Brain microvascular endothelial cell (primary cell): ENCODE results near the gene DCUN1D2.

Experiments used
- DNase-seq: peaks from one replicate; pipeline ENCODE4 v3.0.0-alpha.2; 2020
- H3K27ac ChIP-seq: fragments of 250-450 bp; sonication (Bioruptor Pico); 2 replicates; pipeline ENCODE4 v1.5.1; 2020; ENCODE audit warnings: mild to moderate bottlenecking, moderate library complexity
- H3K27me3 ChIP-seq: fragments of 250-450 bp; sonication (Bioruptor Pico); replicated peaks from 2 replicates; pipeline ENCODE4 v1.5.1; 2020; ENCODE audit warnings: mild to moderate bottlenecking
- H3K36me3 ChIP-seq: fragments of 250-450 bp; sonication (Bioruptor Pico); replicated peaks from 2 replicates; pipeline ENCODE4 v1.5.1; 2020; ENCODE audit warnings: mild to moderate bottlenecking
- H3K4me3 ChIP-seq: 2 replicates; pipeline ENCODE4 v1.5.1; 2011; ENCODE audit warnings: low read depth, mild to moderate bottlenecking, control low read depth, low read length, moderate library complexity
- in situ Hi-C: cut with HindIII; loops from 2 replicates; pipeline ENCODE4 v1.10.0; 2017; ENCODE audit warnings: low sequenced_read_pairs, low pct_ligation_motif_present
- TF ChIP-seq, protein P1 (sequence below): IDR thresholded peaks from 2 replicates; pipeline ENCODE4 v1.5.1; 2011; ENCODE audit warnings: low read depth, mild to moderate bottlenecking, moderate library complexity, low read length, control low read depth, inconsistent platforms; ENCODE audit errors: missing control alignments

The DCUN1D2 gene

DNA sequence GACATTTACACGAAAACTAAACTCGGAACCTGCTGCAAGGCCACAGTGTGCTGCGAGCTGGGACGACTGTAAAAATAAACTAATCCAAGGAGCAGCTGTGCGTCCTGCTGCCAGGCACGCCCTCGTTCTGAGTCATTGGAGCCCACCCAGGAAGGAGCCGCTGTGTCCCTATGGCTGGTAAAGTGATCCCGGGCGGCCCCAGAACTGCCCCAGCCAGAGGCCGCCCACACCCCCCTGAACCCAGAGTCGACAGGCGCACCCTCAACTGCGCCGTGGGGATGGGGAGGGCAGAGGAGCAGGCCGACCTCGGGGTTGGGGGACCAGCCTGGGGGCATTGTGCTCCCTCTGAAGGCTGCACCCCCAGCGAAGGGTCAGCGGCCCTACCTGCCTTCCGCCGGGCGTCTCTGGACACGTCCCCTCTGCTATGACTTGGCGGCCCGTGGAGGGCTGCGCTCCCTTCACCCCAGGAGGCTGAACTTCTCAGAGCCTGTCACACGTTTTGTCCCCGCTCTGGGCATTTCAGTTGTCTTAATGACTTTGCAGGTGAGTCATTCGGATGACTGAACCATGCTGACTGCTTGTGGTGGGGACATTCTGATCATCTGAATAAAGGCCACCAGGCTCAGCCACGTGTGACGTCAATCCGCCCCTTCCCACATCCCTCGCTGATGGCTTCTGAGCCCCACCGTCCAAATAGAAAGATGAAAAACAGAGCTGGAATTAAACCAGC lies 79.9 kb downstream of the DCUN1D2 start:
- TF ChIP-seq, protein P1, sequence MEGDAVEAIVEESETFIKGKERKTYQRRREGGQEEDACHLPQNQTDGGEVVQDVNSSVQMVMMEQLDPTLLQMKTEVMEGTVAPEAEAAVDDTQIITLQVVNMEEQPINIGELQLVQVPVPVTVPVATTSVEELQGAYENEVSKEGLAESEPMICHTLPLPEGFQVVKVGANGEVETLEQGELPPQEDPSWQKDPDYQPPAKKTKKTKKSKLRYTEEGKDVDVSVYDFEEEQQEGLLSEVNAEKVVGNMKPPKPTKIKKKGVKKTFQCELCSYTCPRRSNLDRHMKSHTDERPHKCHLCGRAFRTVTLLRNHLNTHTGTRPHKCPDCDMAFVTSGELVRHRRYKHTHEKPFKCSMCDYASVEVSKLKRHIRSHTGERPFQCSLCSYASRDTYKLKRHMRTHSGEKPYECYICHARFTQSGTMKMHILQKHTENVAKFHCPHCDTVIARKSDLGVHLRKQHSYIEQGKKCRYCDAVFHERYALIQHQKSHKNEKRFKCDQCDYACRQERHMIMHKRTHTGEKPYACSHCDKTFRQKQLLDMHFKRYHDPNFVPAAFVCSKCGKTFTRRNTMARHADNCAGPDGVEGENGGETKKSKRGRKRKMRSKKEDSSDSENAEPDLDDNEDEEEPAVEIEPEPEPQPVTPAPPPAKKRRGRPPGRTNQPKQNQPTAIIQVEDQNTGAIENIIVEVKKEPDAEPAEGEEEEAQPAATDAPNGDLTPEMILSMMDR: no peak
- peak overlapping the region; percentile 44 for H3K4me3 ChIP-seq
- H3K36me3 ChIP-seq: no peaks in the 10 kb centered on the region
- in situ Hi-C loops: no loop called here
- H3K27me3 ChIP-seq: no peaks in the 10 kb centered on the region
- DNase-seq: peak; percentile 78
- peak overlapping the region; percentile 87 for H3K27ac ChIP-seq

DNA sequence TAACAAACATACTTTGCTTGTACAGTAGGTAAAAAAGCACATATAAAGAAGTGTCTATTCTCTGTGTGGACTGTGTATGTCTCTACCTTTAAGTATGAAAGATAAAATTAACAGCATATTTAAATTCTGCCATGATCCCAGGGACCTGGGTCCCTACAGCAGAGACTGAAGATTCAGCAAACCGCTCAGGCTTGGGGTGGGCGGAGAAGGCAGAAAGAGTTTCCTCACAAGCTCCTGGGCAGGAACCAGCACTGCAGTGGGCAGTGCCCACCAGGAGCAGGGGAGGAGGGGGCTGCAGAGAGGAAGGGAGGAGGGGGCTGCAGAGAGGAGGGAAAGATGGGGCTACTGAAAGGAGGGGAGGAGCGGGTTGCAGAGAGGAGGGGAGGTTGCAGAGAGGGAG lies 81.9 kb downstream of the DCUN1D2 start:
- H3K36me3 ChIP-seq: no peaks in the 10 kb centered on the region
- H3K27me3 ChIP-seq: no peaks in the 10 kb centered on the region
- TF ChIP-seq, protein P1: no peak
- DNase-seq: no peak
- no peak overlapping the region for H3K4me3 ChIP-seq
- no peak overlapping the region for H3K27ac ChIP-seq
- in situ Hi-C loops: no loop called here

DNA sequence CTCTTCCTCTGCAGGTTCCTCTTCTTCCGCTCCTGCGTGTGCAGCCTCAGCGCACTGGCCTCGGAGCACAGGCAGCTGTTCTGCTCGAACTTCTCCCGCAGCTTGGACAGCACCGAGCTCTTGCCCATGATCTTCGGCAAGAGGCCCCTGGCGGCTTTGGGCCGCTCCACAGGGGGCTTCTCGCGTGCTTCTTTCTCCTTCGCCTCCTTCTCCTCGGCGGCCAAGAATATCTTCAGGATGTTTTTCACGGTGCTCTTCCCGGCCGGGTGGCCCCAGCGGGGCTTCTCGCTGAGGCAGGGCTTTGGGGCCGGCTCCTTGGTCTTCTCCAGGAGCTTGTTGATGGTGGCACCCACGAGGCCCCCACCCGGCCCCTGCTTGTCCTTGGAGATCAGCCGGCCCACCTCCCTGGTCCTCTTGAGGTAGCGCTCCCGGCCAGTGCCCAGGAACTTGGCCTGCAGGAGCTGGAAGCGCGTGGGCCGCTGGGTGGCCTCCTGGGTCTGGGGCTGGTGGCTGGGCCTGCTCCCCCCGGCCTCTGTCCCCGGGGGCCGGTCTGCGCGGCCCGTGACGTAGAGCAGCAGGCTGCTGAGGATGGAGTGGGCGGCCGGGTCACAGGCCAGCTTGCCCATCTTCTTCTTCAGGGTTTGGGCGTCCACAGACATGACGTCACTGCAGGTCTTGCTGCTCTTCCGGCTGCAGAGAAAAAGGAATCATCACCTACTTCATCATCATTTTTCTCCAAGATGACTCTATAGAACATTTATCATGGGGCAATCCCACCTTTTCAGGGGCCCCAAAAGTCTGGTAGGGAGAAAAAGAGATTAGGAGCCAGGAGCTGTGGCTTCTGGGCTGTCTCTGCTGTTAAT lies 82.7 kb downstream of the DCUN1D2 start:
- TF ChIP-seq, protein P1: no peak

DNA sequence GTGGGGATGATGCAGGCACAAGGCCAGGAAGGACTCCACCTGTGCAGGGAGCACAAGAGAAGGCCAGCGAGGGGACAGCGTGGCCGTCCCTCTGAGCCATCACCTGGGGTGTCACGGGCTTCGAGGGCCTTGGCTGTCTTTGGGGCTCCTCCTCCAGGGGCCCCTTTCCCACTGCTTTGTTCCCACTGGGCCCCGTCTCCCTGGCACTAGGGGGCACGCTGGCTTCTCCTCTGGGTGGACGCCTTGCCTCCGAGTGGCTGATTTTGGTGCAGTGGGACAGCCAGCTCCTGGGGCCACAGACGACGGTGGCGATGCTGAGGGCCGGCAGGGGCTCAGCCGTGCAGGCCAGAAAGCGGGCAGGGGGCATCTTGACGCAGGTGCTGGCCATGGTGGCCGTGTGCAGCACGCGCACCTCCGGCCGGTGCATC lies 83.4 kb downstream of the DCUN1D2 start:
- TF ChIP-seq, protein P1: no peak
- no peaks in the 10 kb centered on the region for H3K36me3 ChIP-seq
- H3K27me3 ChIP-seq: no peaks in the 10 kb centered on the region
- in situ Hi-C loops: no loop called here
- no peak for DNase-seq
- H3K27ac ChIP-seq: no peak overlapping the region
- no peak overlapping the region for H3K4me3 ChIP-seq

More for the DNA sequence above, 82.7 kb downstream of the DCUN1D2 start:
- no peak overlapping the region for H3K4me3 ChIP-seq
- no peak overlapping the region for H3K27ac ChIP-seq
- H3K36me3 ChIP-seq: no peaks in the 10 kb centered on the region
- no peak for DNase-seq
- no peaks in the 10 kb centered on the region for H3K27me3 ChIP-seq
- in situ Hi-C loops: no loop called here

DNA sequence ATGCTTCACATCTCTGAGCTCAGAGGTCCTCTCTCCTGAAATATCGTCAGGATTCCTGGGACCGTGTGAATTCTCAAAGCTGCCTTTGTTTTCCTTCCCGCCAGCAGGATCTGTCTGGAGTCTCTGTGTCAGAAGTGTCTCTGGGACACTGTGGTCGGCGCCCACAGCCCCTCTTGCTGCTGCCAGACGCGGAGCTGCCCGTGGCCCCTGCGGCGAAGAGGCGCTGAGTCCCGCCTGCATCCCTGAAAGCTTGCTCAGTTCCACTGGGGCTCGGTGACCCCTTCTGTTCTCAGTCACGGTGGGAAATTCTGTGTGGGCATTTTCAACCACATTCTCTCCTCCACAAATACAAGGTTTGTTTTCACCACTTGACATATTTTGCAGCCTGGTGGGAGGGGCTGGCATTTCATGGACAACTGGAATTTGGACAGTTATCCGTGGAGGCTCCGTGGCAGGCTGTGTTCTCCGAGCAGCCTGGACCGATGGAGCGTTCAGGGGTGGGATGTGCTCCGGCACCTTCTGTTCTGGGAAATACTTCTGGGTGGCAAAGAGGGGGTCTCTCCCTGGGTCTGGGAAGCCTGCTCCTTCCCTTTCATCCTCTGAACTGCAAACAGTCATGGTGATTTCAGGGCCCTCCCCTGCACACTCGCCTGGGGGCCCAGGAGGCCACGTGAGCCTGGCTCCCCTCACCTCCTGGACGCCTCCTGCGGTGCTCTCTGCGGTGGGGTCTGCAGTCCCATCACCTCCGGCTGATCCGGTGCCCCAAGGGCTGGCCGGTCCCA lies 84.0 kb downstream of the DCUN1D2 start:
- TF ChIP-seq, protein P1: no peak
- no peak for DNase-seq
- no peaks in the 10 kb centered on the region for H3K27me3 ChIP-seq
- no peak overlapping the region for H3K27ac ChIP-seq
- H3K4me3 ChIP-seq: no peak overlapping the region
- in situ Hi-C loops: no loop called here
- H3K36me3 ChIP-seq: no peaks in the 10 kb centered on the region
